Measurements from ENCODE around the gene GALNT18. TPM values are rescaled to one million over a fixed set of nuclear protein-coding genes. Genes with fewer than 3 reads are reported as not detected.
A peak's percentile ranks its signal among the peaks of the same experiment; 100 is the strongest.

GALNT18 gene
- total RNA-seq, 2 donors from 2014 or later = 28.2 to 57.8 TPM

GRCh38 chr11:11640152-11640551, 18.3 kb upstream of the GALNT18 start:
- H3K9me3 ChIP-seq = no peaks in the 10 kb centered on the region
- no peak for DNase-seq (ENCODE audit: low spot score)
- ATAC-seq (ENCODE audit: insufficient number of reproducible peaks, low FRiP score, low read depth) = no peak
- H3K27ac ChIP-seq = no peak overlapping the region
- H3K4me3 ChIP-seq = no peak overlapping the region
- no peaks in the 10 kb centered on the region for H3K4me1 ChIP-seq (ENCODE audit: control insufficient read depth in 1 of 2, low read depth in 2 of 2)
- H3K27me3 ChIP-seq (replicated peaks; ENCODE audit: insufficient read depth) = no peaks in the 10 kb centered on the region
- H3K36me3 ChIP-seq = no peaks in the 10 kb centered on the region
- TF ChIP-seq CTCF (IDR thresholded peaks at IDR 0.05) = no peak

- Histone ChIP-seq H3K9me3 (no peaks in the 10 kb centered on the region), H3K4me1 (ENCODE audit: control insufficient read depth in 1 of 2, low read depth in 2 of 2) (no peaks in the 10 kb centered on the region), H3K27ac (no peak overlapping the region), H3K4me3 (no peak overlapping the region), H3K36me3 (no peaks in the 10 kb centered on the region), H3K27me3 (replicated peaks; ENCODE audit: insufficient read depth) (no peaks in the 10 kb centered on the region)
- ATAC-seq (ENCODE audit: insufficient number of reproducible peaks, low FRiP score, low read depth) (peak; percentile 24), DNase-seq (ENCODE audit: low spot score) (no peak)
- no peak for TF ChIP-seq CTCF (IDR thresholded peaks at IDR 0.05)
Measured at GRCh38 chr11:11636671-11637070, 14.9 kb upstream of the GALNT18 start.

- no peak overlapping the region for H3K27ac ChIP-seq
- TF ChIP-seq CTCF (IDR thresholded peaks at IDR 0.05) = no peak
- ATAC-seq (ENCODE audit: insufficient number of reproducible peaks, low FRiP score, low read depth) = no peak
Measured at GRCh38 chr11:11635443-11635842, 13.6 kb upstream of the GALNT18 start.

GRCh38 chr11:11629368-11629767, 7.6 kb upstream of the GALNT18 start:
- H3K27me3 ChIP-seq (replicated peaks; ENCODE audit: insufficient read depth) = no peaks in the 10 kb centered on the region
- H3K27ac ChIP-seq = no peak overlapping the region
- no peaks in the 10 kb centered on the region for H3K36me3 ChIP-seq
- ATAC-seq (ENCODE audit: insufficient number of reproducible peaks, low FRiP score, low read depth) (no peak), DNase-seq (ENCODE audit: low spot score) (no peak)
- no peaks in the 10 kb centered on the region for H3K9me3 ChIP-seq
- TF ChIP-seq CTCF (IDR thresholded peaks at IDR 0.05) = no peak
- H3K4me1 ChIP-seq (ENCODE audit: control insufficient read depth in 1 of 2, low read depth in 2 of 2) = no peaks in the 10 kb centered on the region
- no peak overlapping the region for H3K4me3 ChIP-seq

More at GRCh38 chr11:11635443-11635842, 13.6 kb upstream of the GALNT18 start:
- H3K4me3 ChIP-seq = no peak overlapping the region
- no peaks in the 10 kb centered on the region for H3K4me1 ChIP-seq (ENCODE audit: control insufficient read depth in 1 of 2, low read depth in 2 of 2)
- no peaks in the 10 kb centered on the region for H3K9me3 ChIP-seq
- no peak for DNase-seq (ENCODE audit: low spot score)
- H3K27me3 ChIP-seq (replicated peaks; ENCODE audit: insufficient read depth) = no peaks in the 10 kb centered on the region
- H3K36me3 ChIP-seq = no peaks in the 10 kb centered on the region

GRCh38 chr11:11628651-11629050, 6.8 kb upstream of the GALNT18 start:
- Histone ChIP-seq H3K27ac (no peak overlapping the region), H3K36me3 (no peaks in the 10 kb centered on the region), H3K9me3 (no peaks in the 10 kb centered on the region), H3K4me1 (ENCODE audit: control insufficient read depth in 1 of 2, low read depth in 2 of 2) (no peaks in the 10 kb centered on the region), H3K27me3 (replicated peaks; ENCODE audit: insufficient read depth) (no peaks in the 10 kb centered on the region), H3K4me3 (no peak overlapping the region)
- TF ChIP-seq CTCF (IDR thresholded peaks at IDR 0.05) = no peak
- ATAC-seq (ENCODE audit: insufficient number of reproducible peaks, low FRiP score, low read depth) = no peak
- DNase-seq (ENCODE audit: low spot score) = no peak
